Measurements from ENCODE around the gene AP3B1.

DNA sequence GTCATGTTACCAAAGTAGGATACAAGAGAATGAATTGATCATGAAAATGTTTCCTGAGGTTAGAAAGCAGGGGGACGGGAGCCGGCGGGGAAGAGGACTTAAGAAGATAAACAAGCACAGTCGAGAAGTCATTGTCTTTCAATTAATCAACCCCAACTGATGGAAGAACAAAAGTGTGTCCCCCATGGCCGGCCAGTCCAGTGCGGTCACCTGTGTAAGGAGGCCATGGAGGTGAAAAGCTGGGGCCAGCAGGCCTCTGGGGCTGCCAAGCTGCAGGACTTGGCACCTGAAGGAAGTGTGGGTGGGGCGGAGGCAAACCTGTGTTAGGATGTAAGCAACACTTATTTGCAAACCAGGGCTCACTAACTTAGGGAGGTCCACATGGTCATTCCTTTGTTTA is 295.1 kb downstream of the AP3B1 start:
- TF ChIP-seq, protein P1, sequence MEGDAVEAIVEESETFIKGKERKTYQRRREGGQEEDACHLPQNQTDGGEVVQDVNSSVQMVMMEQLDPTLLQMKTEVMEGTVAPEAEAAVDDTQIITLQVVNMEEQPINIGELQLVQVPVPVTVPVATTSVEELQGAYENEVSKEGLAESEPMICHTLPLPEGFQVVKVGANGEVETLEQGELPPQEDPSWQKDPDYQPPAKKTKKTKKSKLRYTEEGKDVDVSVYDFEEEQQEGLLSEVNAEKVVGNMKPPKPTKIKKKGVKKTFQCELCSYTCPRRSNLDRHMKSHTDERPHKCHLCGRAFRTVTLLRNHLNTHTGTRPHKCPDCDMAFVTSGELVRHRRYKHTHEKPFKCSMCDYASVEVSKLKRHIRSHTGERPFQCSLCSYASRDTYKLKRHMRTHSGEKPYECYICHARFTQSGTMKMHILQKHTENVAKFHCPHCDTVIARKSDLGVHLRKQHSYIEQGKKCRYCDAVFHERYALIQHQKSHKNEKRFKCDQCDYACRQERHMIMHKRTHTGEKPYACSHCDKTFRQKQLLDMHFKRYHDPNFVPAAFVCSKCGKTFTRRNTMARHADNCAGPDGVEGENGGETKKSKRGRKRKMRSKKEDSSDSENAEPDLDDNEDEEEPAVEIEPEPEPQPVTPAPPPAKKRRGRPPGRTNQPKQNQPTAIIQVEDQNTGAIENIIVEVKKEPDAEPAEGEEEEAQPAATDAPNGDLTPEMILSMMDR (IDR thresholded peaks at IDR 0.05; ENCODE audit: low read depth, low read length): no peak
- TF ChIP-seq EZH2phosphoT487 (IDR thresholded peaks at IDR 0.05; ENCODE audit: low read depth): no peak

All from OCI-LY3 (cell line).